GM19372 (cell line): ENCODE data around the gene OR5AK2.
"Not testable (repeated sequence)": the region's sequence is repeated elsewhere in the genome, so short reads cannot be mapped to it uniquely, and the experiment has no call there.

Source experiments
- ATAC-seq: cut with Tn5 transposase; IDR thresholded peaks from one replicate; pipeline ENCODE4 v1.9.1; 2021; ENCODE audit warnings: mild to moderate bottlenecking, low read depth, moderate library complexity; ENCODE audit not compliant: unreplicated experiment

Gene OR5AK2

DNA sequence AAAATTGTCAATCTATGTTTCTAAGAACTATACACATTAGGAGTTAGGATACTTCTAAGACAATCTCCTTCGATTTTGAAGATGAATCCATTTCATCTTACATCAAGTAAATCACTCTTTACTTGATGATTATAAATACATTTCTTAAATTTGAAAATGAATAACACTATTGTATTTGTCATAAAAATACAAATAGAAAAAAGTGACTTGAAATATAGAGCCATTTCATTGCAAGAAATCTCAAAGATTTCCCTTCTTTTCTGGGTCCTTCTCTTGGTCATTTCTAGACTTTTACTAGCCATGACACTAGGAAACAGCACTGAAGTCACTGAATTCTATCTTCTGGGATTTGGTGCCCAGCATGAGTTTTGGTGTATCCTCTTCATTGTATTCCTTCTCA is at the start of gene OR5AK2:
Gene OR5AK2, plus strand, starts transcription at position 301 of the 400 bp plus-strand sequence. Its CDS starts 0 bp downstream, at position 301.
- ATAC-seq, result no peak

DNA sequence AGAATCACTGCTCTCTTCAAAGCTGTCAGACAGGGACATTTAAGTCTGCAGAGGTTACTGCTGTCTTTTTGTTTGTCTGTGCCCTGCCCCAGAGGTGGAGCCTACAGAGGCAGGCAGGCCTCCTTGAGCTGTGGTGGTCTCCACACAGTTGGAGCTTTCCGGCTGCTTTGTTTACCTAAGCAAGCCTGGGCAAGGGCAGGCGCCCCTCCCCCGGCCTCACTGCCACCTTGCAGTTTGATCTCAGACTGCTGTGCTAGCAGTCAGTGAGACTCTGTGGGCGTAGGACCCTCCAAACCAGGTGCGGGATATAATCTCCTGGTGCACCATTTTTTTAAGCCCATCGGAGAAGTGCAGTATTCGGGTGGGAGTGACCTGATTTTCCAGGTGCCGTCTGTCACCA is 43.2 kb upstream of the OR5AK2 start:
- ATAC-seq, result not testable (repeated sequence)

GRCh38 chr11:56948991-56949515 is 39.7 kb upstream of the OR5AK2 start:
- ATAC-seq, result no peak

- ATAC-seq, result no peak
These were observed 38.2 kb upstream of the OR5AK2 start for GRCh38 chr11:56950510-56950909.

- not testable (repeated sequence) for ATAC-seq
These were observed 34.8 kb upstream of the OR5AK2 start for GRCh38 chr11:56953907-56954306.

DNA sequence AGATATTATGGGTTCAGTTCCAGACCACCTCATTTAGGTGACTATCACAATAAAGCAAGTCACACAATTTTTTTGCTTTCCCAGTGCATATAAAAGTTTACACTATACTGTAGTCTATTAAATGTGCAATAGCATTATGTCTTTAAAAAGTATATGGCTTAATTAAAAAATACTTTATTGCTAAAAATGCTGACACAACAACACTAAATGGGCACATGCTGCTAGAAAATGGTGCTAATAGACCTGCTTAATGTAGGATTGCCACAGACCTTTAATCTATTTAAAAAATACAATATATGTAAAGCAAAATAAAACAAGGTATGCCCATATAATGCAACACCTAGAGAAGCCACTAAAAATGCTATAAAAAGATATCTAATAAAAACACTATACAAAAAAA is 27.1 kb upstream of the OR5AK2 start:
- ATAC-seq, result no peak

DNA sequence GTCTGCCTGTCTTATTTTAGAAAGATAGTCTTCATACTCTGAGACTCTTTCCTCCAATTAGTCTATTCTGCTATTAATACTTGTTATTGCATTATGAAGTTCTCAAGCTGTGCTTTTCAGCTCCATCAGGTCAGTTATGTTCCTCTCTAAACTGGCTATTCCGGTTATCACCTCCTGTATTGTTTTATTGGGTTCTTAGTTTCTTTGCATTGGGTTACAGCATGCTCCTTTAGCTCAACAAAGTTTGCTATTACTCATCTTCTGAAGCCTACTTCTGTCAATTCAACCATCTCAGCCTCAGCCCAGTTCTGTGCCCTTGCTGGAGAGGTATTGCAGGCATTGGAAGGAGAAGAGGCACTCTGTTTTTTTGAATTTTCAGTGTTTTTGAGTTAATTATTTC is 21.0 kb upstream of the OR5AK2 start:
- ATAC-seq, result no peak

GRCh38 chr11:56968524-56968923 is 20.2 kb upstream of the OR5AK2 start:
- no peak for ATAC-seq

DNA sequence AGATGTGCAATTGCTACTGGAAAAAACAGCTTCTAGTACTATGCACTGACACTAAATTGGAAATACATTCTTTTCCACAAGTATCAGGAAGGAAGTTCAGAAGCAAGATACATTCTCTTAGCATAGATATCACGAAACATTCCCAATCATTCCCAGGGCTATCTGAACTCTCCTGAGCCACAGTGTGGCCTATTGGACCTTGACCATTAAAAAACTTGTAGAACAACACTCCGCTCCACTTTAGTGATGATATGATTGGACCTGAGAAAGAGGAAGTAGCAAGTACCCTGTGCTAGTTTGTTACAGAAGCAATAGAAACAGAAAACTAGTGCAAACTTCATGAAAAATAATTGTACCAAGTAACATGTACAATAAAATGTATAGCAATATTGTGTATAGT is 11.4 kb upstream of the OR5AK2 start:
- ATAC-seq, result no peak

DNA sequence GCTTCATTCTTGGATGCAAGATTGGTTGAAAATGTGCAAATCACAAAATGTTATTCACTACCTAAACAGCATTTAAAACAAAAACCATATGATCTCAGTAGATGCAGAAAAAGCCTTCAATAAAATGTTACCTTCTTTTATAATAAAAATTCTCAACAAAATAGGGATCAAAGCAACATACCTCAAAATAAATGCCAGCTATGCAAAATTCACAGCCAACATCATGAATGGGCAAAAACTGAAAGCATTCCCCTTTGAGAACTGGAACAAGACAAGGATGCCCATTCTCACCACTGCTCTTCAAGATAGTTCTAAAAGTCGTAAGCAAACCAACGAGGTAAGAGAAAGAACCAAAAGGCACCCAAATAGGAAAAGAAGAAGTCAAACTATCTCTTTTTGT is 2.0 kb downstream of the OR5AK2 start:
- no peak for ATAC-seq

DNA sequence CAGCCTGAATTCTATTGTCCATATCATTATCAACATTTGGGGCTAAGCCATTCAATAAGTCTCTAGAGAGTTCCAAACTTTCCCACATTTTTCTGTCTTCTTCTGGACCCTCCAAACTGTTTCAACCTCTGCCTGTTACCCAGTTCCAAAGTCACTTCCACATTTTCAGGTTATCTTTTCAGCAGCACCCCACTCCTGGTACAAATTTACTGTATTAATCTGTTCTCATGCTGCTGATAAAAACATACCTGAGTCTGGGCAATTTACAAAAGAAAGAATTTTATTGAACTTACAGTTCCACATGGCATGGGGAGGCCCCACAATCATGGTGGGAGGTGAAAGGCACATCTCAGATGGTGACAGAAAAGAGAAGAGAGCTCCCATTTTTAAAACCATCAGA is 5.8 kb downstream of the OR5AK2 start:
- ATAC-seq, result no peak

DNA sequence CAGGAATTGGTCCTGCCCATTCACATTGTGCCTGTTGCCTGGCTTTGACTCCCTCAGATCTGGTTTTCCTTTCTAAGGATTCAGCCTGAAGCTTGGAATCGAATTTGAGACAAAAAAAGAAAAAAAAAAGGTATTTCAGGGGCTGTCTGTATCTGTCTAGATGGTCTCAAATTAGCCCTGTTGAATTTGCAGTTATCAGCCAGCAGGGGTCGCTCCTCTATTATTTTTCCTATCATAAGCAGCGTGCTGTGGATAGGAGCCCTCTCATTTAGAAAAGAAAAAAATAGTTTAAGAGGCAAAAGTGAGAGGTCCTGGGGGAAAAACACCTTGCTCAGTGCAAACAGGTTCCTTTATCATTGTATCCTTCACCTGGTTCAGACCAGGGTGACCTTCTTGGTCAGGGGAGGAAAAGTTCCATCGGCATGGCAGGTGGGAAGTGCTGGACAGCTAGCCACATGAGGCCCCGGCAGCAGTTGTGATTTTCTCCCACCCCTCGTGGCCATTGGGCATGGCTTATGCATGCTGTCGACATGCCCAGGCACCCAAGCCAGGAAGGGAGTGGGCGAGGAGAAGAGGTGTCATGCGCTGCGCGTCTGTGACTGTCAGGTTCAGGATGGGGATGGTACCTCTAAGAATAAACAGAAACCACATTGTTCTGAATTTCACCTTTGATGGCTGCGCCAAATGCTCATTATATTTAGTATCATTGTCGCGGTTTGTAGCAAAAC is 13.1 kb downstream of the OR5AK2 start:
- ATAC-seq, result no peak

- ATAC-seq, result no peak
These were observed 19.7 kb downstream of the OR5AK2 start for GRCh38 chr11:57008373-57008772.

- ATAC-seq, result no peak
These were observed 27.0 kb downstream of the OR5AK2 start for GRCh38 chr11:57015679-57016078.

DNA sequence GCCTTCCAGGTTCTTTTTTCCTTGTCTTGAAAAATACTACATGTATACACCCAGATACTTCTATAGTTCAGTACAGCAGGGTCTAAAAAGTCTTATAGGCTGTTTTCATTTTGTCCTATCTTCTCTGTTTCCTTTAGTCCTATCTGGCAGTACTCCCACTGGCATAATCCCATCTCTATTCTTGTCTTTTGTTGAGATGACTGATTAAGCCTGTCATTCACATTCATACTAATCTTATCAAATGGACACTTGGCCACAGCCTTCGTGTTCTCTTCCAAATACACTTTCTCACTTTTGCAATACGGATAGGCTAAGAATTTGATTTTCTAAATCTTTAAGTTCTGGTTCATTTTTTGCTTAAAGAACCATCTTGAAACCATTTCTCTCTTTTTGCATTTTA is 42.8 kb downstream of the OR5AK2 start:
- no peak for ATAC-seq
